HG03025 (cell line): ENCODE measurements around the gene ISL1.

Source experiments
- ATAC-seq: cut with Tn5 transposase; IDR thresholded peaks from one replicate; pipeline ENCODE4 v1.9.1; 2021; ENCODE audit warnings: mild to moderate bottlenecking, moderate library complexity; ENCODE audit not compliant: unreplicated experiment, low FRiP score

The ISL1 gene

GRCh38 chr5:51386916-51387883 is 4.0 kb downstream of the ISL1 start:
- ATAC-seq, result no peak

- ATAC-seq, result no peak
Measured at GRCh38 chr5:51387884-51388275, 4.6 kb downstream of the ISL1 start.

- no peak for ATAC-seq
Measured at GRCh38 chr5:51388488-51389287, 5.4 kb downstream of the ISL1 start.

GRCh38 chr5:51389288-51389576 is 6.0 kb downstream of the ISL1 start:
- ATAC-seq, result no peak

- no peak for ATAC-seq
Measured at GRCh38 chr5:51389577-51390463, 6.6 kb downstream of the ISL1 start.

GRCh38 chr5:51391175-51391574 is 7.9 kb downstream of the ISL1 start:
- no peak for ATAC-seq

GRCh38 chr5:51392689-51393199 is 9.5 kb downstream of the ISL1 start:
- no peak for ATAC-seq

GRCh38 chr5:51394609-51395008 is 11.4 kb downstream of the ISL1 start:
- ATAC-seq, result no peak

GRCh38 chr5:51395245-51395644 is 12.0 kb downstream of the ISL1 start:
- ATAC-seq, result no peak

GRCh38 chr5:51395666-51396356 is 12.6 kb downstream of the ISL1 start:
- no peak for ATAC-seq

- ATAC-seq, result no peak
Measured at GRCh38 chr5:51396797-51397196, 13.5 kb downstream of the ISL1 start.

GRCh38 chr5:51397996-51398395 is 14.7 kb downstream of the ISL1 start:
- no peak for ATAC-seq

- no peak for ATAC-seq
Measured at GRCh38 chr5:51398875-51399642, 15.8 kb downstream of the ISL1 start.

GRCh38 chr5:51399643-51400006 is 16.4 kb downstream of the ISL1 start:
- ATAC-seq, result no peak

GRCh38 chr5:51404255-51404654 is 21.0 kb downstream of the ISL1 start:
- no peak for ATAC-seq

- no peak for ATAC-seq
Measured at GRCh38 chr5:51411921-51412325, 28.7 kb downstream of the ISL1 start.

GRCh38 chr5:51414516-51414915 is 31.3 kb downstream of the ISL1 start:
- no peak for ATAC-seq

- ATAC-seq, result no peak
Measured at GRCh38 chr5:51416149-51416548, 32.9 kb downstream of the ISL1 start.

- ATAC-seq, result no peak
Measured at GRCh38 chr5:51433052-51433710, 49.9 kb downstream of the ISL1 start.
